HepG2 (cell line): ENCODE results near the gene PRM2. TPM values are rescaled to one million over a fixed set of nuclear protein-coding genes. Genes with fewer than 3 reads are reported as not detected.

ENCODE experiments used
- AHR ChIP-seq: IDR thresholded peaks from 2 replicates; pipeline ENCODE4 v1.6.1; 2018; ENCODE audit warnings: missing genetic modification reagents, missing compliant biosample characterization
- BORCS8-MEF2B ChIP-seq: sonication (generic); formaldehyde crosslinking; IDR thresholded peaks from 2 replicates; pipeline ENCODE4 v1.8.0; 2022; ENCODE audit warnings: mild to moderate bottlenecking, missing genetic modification reagents
- CENPT ChIP-seq: sonication (generic); formaldehyde crosslinking; IDR thresholded peaks from 2 replicates; pipeline ENCODE4 v1.8.0; 2022; ENCODE audit warnings: low read depth, mild to moderate bottlenecking, moderate library complexity, missing genetic modification reagents
- HNRNPL ChIP-seq: fragments of 200-400 bp; formaldehyde crosslinking; IDR thresholded peaks from 2 replicates; pipeline ENCODE4 v1.6.1; 2017; ENCODE audit warnings: mild to moderate bottlenecking, low read depth, low read length
- HOXA7 ChIP-seq: sonication (generic); formaldehyde crosslinking; IDR thresholded peaks from 2 replicates; pipeline ENCODE4 v1.8.1; 2022; ENCODE audit warnings: mild to moderate bottlenecking, missing genetic modification reagents, moderate library complexity
- KAT8 ChIP-seq: IDR thresholded peaks from 2 replicates; pipeline ENCODE4 v1.6.1; 2016; ENCODE audit warnings: missing genetic modification reagents, missing compliant biosample characterization
- NFKB2 ChIP-seq: sonication (generic); formaldehyde crosslinking; IDR thresholded peaks from 2 replicates; pipeline ENCODE4 v1.4.0; 2020; ENCODE audit warnings: missing genetic modification reagents, borderline replicate concordance
- PHF5A ChIP-seq: IDR thresholded peaks from one replicate; pipeline ENCODE4 v1.6.1; 2018; ENCODE audit warnings: low read depth, missing genetic modification reagents; ENCODE audit not compliant: unreplicated experiment
- SMAD9 ChIP-seq: sonication (generic); formaldehyde crosslinking; IDR thresholded peaks from 2 replicates; pipeline ENCODE4 v1.5.1; 2020; ENCODE audit warnings: mild to moderate bottlenecking, missing genetic modification reagents
- SMARCC2 ChIP-seq: fragments of 450-650 bp; IDR thresholded peaks from 2 replicates; pipeline ENCODE4 v1.6.1; 2017; ENCODE audit warnings: antibody characterized with exemption, mild to moderate bottlenecking
- SP1 ChIP-seq, 2 experiments: fragments of 450-650 bp in 1 of 2; sonication (generic) in 1 of 2; formaldehyde crosslinking in 1 of 2; IDR thresholded peaks; 2 replicates each; pipeline versions ENCODE4 v1.4.0 to v1.6.1; 2016 to 2020; ENCODE audit warnings: missing genetic modification reagents in 1 of 2
- SP5 ChIP-seq: IDR thresholded peaks from 2 replicates; pipeline ENCODE4 v1.6.1; 2016; ENCODE audit warnings: low read depth, borderline replicate concordance
- TBP ChIP-seq: sonication (generic); formaldehyde crosslinking; IDR thresholded peaks from 2 replicates; pipeline ENCODE4 v1.5.0; 2020; ENCODE audit warnings: missing genetic modification reagents
- ZBTB20 ChIP-seq: sonication (generic); formaldehyde crosslinking; IDR thresholded peaks from 2 replicates; pipeline ENCODE4 v1.8.1; 2023; ENCODE audit warnings: missing genetic modification reagents, low read depth, mild to moderate bottlenecking, borderline replicate concordance
- ZC3H13 ChIP-seq: sonication (generic); formaldehyde crosslinking; IDR thresholded peaks from 2 replicates; pipeline ENCODE4 v1.8.1; 2023; ENCODE audit warnings: mild to moderate bottlenecking, missing genetic modification reagents, moderate library complexity
- ZFY ChIP-seq: sonication (generic); formaldehyde crosslinking; IDR thresholded peaks from 2 replicates; pipeline ENCODE4 v1.4.0; 2020; ENCODE audit warnings: missing genetic modification reagents
- ZNF10 ChIP-seq: sonication (generic); formaldehyde crosslinking; IDR thresholded peaks from 2 replicates; pipeline ENCODE4 v1.4.0; 2020; ENCODE audit warnings: mild to moderate bottlenecking, low read depth, missing genetic modification reagents, borderline replicate concordance
- ZNF263 ChIP-seq: sonication (generic); formaldehyde crosslinking; IDR thresholded peaks from 2 replicates; pipeline ENCODE4 v1.4.0; 2020; ENCODE audit warnings: missing genetic modification reagents
- ZNF33A ChIP-seq: sonication (generic); formaldehyde crosslinking; IDR thresholded peaks from 2 replicates; pipeline ENCODE4 v1.5.1; 2020; ENCODE audit warnings: missing genetic modification reagents, mild to moderate bottlenecking, moderate library complexity, borderline replicate concordance
- ZNF550 ChIP-seq: sonication (generic); formaldehyde crosslinking; IDR thresholded peaks from 2 replicates; pipeline ENCODE4 v1.4.0; 2020; ENCODE audit warnings: mild to moderate bottlenecking, missing genetic modification reagents, borderline replicate concordance
- ZNF678 ChIP-seq: sonication (generic); formaldehyde crosslinking; IDR thresholded peaks from 2 replicates; pipeline ENCODE4 v1.4.0; 2020; ENCODE audit warnings: mild to moderate bottlenecking, missing genetic modification reagents
- ZNF724P ChIP-seq: sonication (generic); formaldehyde crosslinking; IDR thresholded peaks from 2 replicates; pipeline ENCODE4 v1.8.0; 2022; ENCODE audit warnings: missing genetic modification reagents, borderline replicate concordance
- ZSCAN21 ChIP-seq: sonication (generic); formaldehyde crosslinking; IDR thresholded peaks from 2 replicates; pipeline ENCODE4 v1.8.0; 2022; ENCODE audit warnings: mild to moderate bottlenecking, missing genetic modification reagents, moderate library complexity, borderline replicate concordance
- polyA plus RNA-seq, 8 experiments: library from polyadenylated mRNA; depleted of rRNA in 3 of 8; stranded (reverse) in 7 of 8; unstranded in 1 of 8; fragments of >200 nt; fragmentation: Illumina TruSeq in 4 of 8; extraction: Trizol in 4 of 8; gene quantifications; 2 replicates each; pipeline versions ENCODE4 v1.2.1 to v1.2.3, GENCODE V29; 2011 to 2016; ENCODE audit warnings: low read depth in 4 of 8, missing spikeins in 1 of 8, mixed read lengths in 1 of 8; ENCODE audit not compliant: insufficient read depth in 1 of 8
- total RNA-seq, 5 experiments: library from RNA; depleted of rRNA; stranded (reverse); fragments of >200 nt; fragmentation: Illumina TruSeq; extraction: Trizol; gene quantifications; 2 replicates each; pipeline ENCODE4 v1.2.3, GENCODE V29; 2016; ENCODE audit warnings: low read depth in 1 of 5
- TF ChIP-seq, protein P1 (sequence below): IDR thresholded peaks from 2 replicates; pipeline ENCODE4 v1.6.1; 2016; ENCODE audit warnings: missing genetic modification reagents, missing compliant biosample characterization
- TF ChIP-seq, protein P2 (sequence below): sonication (generic); IDR thresholded peaks from 2 replicates; pipeline ENCODE4 v1.6.1; 2016; ENCODE audit warnings: low read depth, borderline replicate concordance
- TF ChIP-seq, protein P3 (sequence below): sonication (generic); formaldehyde crosslinking; IDR thresholded peaks from 2 replicates; pipeline ENCODE4 v1.8.0; 2022; ENCODE audit warnings: mild to moderate bottlenecking, missing genetic modification reagents
- TF ChIP-seq, protein P4 (sequence below): sonication (generic); formaldehyde crosslinking; conservative IDR thresholded peaks from 2 replicates; pipeline ENCODE4 v1.4.0; 2020; ENCODE audit warnings: missing genetic modification reagents

The PRM2 gene
- total and polyA plus RNA-seq, 2 of the 13 experiments (the other 11 are each of a cell fraction or from before 2014, with no cell fraction given), result 0.54 TPM; not detected in 1

DNA sequence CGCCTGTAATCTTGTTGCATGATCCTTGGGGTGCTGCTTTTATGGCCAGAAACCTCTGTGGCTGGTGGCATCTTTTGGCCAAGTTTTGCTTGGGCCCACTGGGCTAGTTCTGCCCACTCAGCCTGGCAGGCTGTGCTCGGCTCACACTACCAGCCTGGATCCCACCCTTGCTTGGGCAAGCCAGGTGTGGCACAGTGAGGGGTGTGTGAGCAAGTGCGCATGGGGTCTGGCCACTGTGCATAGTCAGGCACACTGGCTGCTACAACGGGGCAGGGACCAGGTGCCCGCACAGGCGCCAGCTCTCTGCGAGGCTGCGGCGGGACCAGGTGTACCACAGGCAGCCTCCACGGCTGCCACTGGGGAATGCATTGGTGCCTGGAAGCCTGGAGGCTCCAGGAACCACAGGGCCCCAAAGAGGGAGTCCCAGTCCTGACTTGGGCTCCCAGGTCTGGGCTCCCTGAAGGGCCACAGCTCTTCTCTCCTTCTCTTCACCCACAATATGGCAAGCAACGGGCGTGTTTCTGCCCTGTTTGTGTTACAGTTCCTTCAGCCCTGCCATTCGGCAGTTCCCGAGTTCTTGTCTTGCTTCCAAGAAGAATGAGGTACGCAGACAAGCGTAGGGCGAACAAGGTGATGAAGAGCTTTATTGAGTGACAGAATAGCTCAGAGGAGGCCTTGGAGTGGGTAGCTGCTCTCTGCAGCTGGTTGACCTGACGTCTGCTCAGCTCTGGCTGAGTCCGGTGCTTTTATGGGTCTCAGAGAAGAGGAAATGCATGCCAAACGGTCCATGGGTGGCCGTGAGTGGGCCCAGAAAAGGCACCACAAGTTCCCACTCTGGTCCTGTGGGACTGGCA, 31.6 kb upstream of the PRM2 start (continued):
- TF ChIP-seq CENPT (CRISPR knock-in tag), result no peak
- TF ChIP-seq, protein P1, sequence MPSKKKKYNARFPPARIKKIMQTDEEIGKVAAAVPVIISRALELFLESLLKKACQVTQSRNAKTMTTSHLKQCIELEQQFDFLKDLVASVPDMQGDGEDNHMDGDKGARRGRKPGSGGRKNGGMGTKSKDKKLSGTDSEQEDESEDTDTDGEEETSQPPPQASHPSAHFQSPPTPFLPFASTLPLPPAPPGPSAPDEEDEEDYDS (CRISPR knock-in tag), result no peak
- peak; percentile 98 for TF ChIP-seq HNRNPL
- no peak for TF ChIP-seq HOXA7 (CRISPR knock-in tag)
- peak; percentile 11; the same call in 1 of the 2 replicates for TF ChIP-seq KAT8 (CRISPR knock-in tag)
- no peak for TF ChIP-seq ZNF550 (CRISPR knock-in tag)
- no peak for TF ChIP-seq SP1 (IDR thresholded peaks at IDR 0.05)
- no peak for TF ChIP-seq SP1 (CRISPR knock-in tag; IDR thresholded peaks at IDR 0.05)
- peak; percentile 13; the same call in 1 of the 2 replicates for TF ChIP-seq NFKB2
- peak; percentile 89 for TF ChIP-seq ZSCAN21 (CRISPR knock-in tag)
- no peak for TF ChIP-seq TBP
- no peak for TF ChIP-seq AHR (CRISPR knock-in tag)
- 0 out of 2 replicates have a peak, but pooled peaks have one; percentile 18 for TF ChIP-seq SMAD9 (CRISPR knock-in tag)
- no peak for TF ChIP-seq ZNF33A
- TF ChIP-seq, protein P2, sequence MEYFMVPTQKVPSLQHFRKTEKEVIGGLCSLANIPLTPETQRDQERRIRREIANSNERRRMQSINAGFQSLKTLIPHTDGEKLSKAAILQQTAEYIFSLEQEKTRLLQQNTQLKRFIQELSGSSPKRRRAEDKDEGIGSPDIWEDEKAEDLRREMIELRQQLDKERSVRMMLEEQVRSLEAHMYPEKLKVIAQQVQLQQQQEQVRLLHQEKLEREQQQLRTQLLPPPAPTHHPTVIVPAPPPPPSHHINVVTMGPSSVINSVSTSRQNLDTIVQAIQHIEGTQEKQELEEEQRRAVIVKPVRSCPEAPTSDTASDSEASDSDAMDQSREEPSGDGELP, result no peak
- TF ChIP-seq SMARCC2, result no peak
- 0 out of 2 replicates have a peak, but pooled peaks have one; percentile 34 for TF ChIP-seq BORCS8-MEF2B (CRISPR knock-in tag)
- no peak for TF ChIP-seq PHF5A
- TF ChIP-seq, protein P3, sequence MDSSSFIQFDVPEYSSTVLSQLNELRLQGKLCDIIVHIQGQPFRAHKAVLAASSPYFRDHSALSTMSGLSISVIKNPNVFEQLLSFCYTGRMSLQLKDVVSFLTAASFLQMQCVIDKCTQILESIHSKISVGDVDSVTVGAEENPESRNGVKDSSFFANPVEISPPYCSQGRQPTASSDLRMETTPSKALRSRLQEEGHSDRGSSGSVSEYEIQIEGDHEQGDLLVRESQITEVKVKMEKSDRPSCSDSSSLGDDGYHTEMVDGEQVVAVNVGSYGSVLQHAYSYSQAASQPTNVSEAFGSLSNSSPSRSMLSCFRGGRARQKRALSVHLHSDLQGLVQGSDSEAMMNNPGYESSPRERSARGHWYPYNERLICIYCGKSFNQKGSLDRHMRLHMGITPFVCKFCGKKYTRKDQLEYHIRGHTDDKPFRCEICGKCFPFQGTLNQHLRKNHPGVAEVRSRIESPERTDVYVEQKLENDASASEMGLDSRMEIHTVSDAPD (CRISPR knock-in tag), result 0 out of 2 replicates have a peak, but pooled peaks have one; percentile 10
- TF ChIP-seq ZC3H13 (CRISPR knock-in tag), result peak; percentile 72; the same call in 1 of the 2 replicates
- TF ChIP-seq ZNF263, result no peak
- TF ChIP-seq ZFY (CRISPR knock-in tag), result no peak
- 0 out of 2 replicates have a peak, but pooled peaks have one; percentile 55 for TF ChIP-seq ZNF10 (CRISPR knock-in tag)
- no peak for TF ChIP-seq SP5 (CRISPR knock-in tag)
- TF ChIP-seq, protein P4, sequence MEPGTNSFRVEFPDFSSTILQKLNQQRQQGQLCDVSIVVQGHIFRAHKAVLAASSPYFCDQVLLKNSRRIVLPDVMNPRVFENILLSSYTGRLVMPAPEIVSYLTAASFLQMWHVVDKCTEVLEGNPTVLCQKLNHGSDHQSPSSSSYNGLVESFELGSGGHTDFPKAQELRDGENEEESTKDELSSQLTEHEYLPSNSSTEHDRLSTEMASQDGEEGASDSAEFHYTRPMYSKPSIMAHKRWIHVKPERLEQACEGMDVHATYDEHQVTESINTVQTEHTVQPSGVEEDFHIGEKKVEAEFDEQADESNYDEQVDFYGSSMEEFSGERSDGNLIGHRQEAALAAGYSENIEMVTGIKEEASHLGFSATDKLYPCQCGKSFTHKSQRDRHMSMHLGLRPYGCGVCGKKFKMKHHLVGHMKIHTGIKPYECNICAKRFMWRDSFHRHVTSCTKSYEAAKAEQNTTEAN (CRISPR knock-in tag), result no peak
- peak; percentile 12; the same call in 1 of the 2 replicates for TF ChIP-seq ZBTB20 (CRISPR knock-in tag)
- peak; percentile 77; the same call in 1 of the 2 replicates for TF ChIP-seq ZNF678 (CRISPR knock-in tag)
- TF ChIP-seq ZNF724P (CRISPR knock-in tag), result no peak
